Measurements from ENCODE around the gene CADM1. TPM values are rescaled to one million over a fixed set of nuclear protein-coding genes. Genes with fewer than 3 reads are reported as not detected.

CADM1 gene
- total RNA-seq, 1 donor from 2014 or later: 150 TPM

GRCh38 chr11:115153135-115153534 lies 351.1 kb downstream of the CADM1 start:
- peaks cover 11% of the 10 kb centered on the region for H3K9me3 Mint-ChIP-seq
- H3K4me3 Mint-ChIP-seq: no peak overlapping the region
- no peaks in the 10 kb centered on the region for H3K36me3 Mint-ChIP-seq
- no peak for TF ChIP-seq CTCF (conservative IDR thresholded peaks at IDR 0.05)
- peaks cover 21% of the 10 kb centered on the region for H3K4me1 Mint-ChIP-seq (ENCODE audit: unreplicated experiment)
- H3K27ac Mint-ChIP-seq: no peak overlapping the region
- peaks cover 4% of the 10 kb centered on the region for H3K27me3 Mint-ChIP-seq
- no peak for DNase-seq (ENCODE audit: extremely low spot score, unreplicated experiment)

- H3K36me3 Mint-ChIP-seq: peaks cover 4% of the 10 kb centered on the region
- no peak for DNase-seq (ENCODE audit: extremely low spot score, unreplicated experiment)
- TF ChIP-seq CTCF (conservative IDR thresholded peaks at IDR 0.05): no peak
- no peak overlapping the region for H3K27ac Mint-ChIP-seq
- H3K27me3 Mint-ChIP-seq: peaks cover 3% of the 10 kb centered on the region
- peaks cover 18% of the 10 kb centered on the region for H3K4me1 Mint-ChIP-seq (ENCODE audit: unreplicated experiment)
- H3K9me3 Mint-ChIP-seq: peaks cover 15% of the 10 kb centered on the region
- no peak overlapping the region for H3K4me3 Mint-ChIP-seq
These were observed 353.2 kb downstream of the CADM1 start for GRCh38 chr11:115151010-115151409.

- Mint-ChIP-seq H3K27me3 (peaks cover 6% of the 10 kb centered on the region), H3K4me3 (no peak overlapping the region), H3K27ac (no peak overlapping the region), H3K9me3 (peaks cover 15% of the 10 kb centered on the region), H3K4me1 (ENCODE audit: unreplicated experiment) (peaks cover 20% of the 10 kb centered on the region), H3K36me3 (peaks cover 4% of the 10 kb centered on the region)
- TF ChIP-seq CTCF (conservative IDR thresholded peaks at IDR 0.05): no peak
- no peak for DNase-seq (ENCODE audit: extremely low spot score, unreplicated experiment)
These were observed 355.5 kb downstream of the CADM1 start for GRCh38 chr11:115148691-115149090.

GRCh38 chr11:115148101-115148500 lies 356.1 kb downstream of the CADM1 start:
- Mint-ChIP-seq H3K4me1 (ENCODE audit: unreplicated experiment) (peaks cover 22% of the 10 kb centered on the region), H3K4me3 (no peak overlapping the region), H3K36me3 (peaks cover 4% of the 10 kb centered on the region), H3K27me3 (peaks cover 6% of the 10 kb centered on the region), H3K9me3 (peaks cover 12% of the 10 kb centered on the region), H3K27ac (no peak overlapping the region)
- no peak for TF ChIP-seq CTCF (conservative IDR thresholded peaks at IDR 0.05)
- no peak for DNase-seq (ENCODE audit: extremely low spot score, unreplicated experiment)

DNA sequence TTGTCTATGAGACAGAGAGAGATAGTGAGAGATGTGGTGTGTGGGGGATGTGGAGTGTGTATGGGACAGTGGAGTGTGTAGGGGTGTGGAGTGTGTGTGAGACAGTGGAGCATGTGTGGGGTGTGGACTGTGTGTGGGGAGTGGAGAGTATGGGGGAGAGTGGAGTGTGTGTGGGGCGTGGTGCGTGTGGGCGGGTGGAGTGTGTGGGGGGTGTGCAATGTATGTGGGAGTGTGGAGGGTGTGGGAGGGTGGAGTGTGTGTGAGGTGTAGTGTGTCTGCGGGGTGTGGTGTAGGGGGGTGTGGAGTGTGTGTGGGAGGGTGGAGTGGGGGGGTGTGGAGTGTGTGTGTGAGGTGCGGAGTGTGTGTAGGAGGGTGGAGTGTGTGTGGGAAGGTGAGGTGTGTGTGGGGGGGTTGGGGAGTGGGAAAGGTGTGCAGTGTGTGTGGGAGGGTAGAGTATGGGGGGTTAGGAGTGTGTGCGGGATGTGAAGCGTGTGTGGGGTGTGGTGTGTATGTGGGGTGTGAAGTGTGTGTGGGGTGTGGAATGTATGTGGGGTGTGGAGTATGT lies 356.9 kb downstream of the CADM1 start:
- Mint-ChIP-seq H3K36me3 (peaks cover 4% of the 10 kb centered on the region), H3K27me3 (peaks cover 6% of the 10 kb centered on the region), H3K27ac (no peak overlapping the region), H3K4me1 (ENCODE audit: unreplicated experiment) (peaks cover 25% of the 10 kb centered on the region), H3K9me3 (peaks cover 8% of the 10 kb centered on the region), H3K4me3 (no peak overlapping the region)
- no peak for TF ChIP-seq CTCF (conservative IDR thresholded peaks at IDR 0.05)
- DNase-seq (ENCODE audit: extremely low spot score, unreplicated experiment): no peak

DNA sequence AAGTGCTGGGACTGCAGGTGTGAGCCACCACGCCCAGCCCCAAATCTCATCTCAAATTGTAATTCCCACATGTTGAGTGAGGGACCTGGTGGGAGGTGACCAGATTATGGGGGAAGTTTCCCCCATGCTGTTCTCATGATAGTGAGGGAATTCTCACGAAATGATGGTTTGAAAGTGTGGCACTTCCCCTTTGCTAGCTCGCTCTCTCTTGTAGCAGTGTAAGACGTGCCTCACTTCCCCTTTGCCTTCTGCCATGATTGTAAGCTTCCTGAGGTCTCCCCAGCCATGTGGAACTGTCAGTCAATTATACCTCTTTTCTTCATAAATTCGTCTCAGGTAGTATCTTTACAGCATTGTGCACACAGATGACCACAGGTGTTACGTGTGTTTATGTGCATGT lies 357.8 kb downstream of the CADM1 start:
- peaks cover 29% of the 10 kb centered on the region for H3K4me1 Mint-ChIP-seq (ENCODE audit: unreplicated experiment)

More for the DNA sequence above, 357.8 kb downstream of the CADM1 start:
- no peak for DNase-seq (ENCODE audit: extremely low spot score, unreplicated experiment)
- no peak for TF ChIP-seq CTCF (conservative IDR thresholded peaks at IDR 0.05)
- Mint-ChIP-seq H3K27ac (no peak overlapping the region), H3K36me3 (peaks cover 4% of the 10 kb centered on the region), H3K27me3 (peaks cover 9% of the 10 kb centered on the region), H3K9me3 (peaks cover 4% of the 10 kb centered on the region), H3K4me3 (no peak overlapping the region)
